WI38 (cell line): Measurements from ENCODE around the gene BMPR1B.

Source experiments
- H3K4me3 ChIP-seq: 2 replicates; pipeline ENCODE4 v1.5.1; 2011; ENCODE audit warnings: low read depth, mild to moderate bottlenecking, control low read depth, low read length
- TF ChIP-seq, protein P1 (sequence below): IDR thresholded peaks from 2 replicates; pipeline ENCODE4 v1.5.1; 2012; ENCODE audit warnings: low read depth, mild to moderate bottlenecking, control low read depth, low read length

Gene BMPR1B

DNA sequence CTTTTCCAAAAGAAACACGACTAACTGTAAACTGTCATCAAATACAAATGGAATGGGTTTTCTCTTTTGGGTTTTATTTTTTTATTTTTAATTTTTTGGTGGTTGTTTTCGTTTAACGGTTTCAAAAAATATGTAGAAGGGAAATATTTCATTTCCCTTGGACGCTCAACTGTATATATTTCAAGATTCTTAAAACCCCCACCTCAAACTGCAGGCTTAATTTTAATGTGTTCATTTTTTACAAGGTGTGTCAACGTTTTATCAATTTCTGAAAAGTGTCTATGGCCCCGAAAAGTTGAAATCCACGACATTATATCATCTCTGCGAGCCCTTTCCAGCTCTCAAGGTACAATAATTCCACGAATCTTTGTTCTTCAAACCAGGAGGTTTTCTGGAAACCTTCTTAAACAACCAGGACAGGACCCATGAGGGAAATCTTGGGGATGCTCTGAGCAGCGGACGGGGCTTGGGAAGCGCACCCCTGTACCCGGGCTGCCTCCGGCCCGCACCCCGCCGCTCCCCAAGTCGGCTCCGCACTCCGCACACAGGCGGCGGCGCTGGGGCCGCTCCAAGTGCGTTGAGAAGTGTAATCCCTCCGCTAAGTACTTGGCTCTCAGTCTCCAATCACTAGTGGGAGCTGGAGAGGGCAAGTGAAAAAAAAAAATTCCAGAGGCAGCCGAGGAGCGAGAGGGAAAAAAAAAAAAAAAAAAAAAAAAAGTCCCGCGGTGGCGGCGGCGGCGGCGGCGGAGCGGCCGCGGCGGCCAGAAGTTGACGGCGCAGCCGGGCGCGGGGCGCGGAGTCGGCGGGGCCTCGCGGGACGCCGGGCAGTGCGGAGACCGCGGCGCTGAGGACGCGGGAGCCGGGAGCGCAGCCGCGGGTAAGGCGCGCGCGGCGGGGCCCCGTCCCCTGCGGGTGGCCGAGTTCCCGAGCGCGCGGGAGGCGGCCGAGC lies at the start of gene BMPR1B:
TSS of gene BMPR1B (plus strand) at position 764 of the 949 bp plus-strand sequence. CDS start 346,470 bp downstream, outside the sequence.
- TF ChIP-seq, protein P1, sequence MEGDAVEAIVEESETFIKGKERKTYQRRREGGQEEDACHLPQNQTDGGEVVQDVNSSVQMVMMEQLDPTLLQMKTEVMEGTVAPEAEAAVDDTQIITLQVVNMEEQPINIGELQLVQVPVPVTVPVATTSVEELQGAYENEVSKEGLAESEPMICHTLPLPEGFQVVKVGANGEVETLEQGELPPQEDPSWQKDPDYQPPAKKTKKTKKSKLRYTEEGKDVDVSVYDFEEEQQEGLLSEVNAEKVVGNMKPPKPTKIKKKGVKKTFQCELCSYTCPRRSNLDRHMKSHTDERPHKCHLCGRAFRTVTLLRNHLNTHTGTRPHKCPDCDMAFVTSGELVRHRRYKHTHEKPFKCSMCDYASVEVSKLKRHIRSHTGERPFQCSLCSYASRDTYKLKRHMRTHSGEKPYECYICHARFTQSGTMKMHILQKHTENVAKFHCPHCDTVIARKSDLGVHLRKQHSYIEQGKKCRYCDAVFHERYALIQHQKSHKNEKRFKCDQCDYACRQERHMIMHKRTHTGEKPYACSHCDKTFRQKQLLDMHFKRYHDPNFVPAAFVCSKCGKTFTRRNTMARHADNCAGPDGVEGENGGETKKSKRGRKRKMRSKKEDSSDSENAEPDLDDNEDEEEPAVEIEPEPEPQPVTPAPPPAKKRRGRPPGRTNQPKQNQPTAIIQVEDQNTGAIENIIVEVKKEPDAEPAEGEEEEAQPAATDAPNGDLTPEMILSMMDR = no peak
- H3K4me3 ChIP-seq = peak within 1 kb of the TSS; percentile 71

DNA sequence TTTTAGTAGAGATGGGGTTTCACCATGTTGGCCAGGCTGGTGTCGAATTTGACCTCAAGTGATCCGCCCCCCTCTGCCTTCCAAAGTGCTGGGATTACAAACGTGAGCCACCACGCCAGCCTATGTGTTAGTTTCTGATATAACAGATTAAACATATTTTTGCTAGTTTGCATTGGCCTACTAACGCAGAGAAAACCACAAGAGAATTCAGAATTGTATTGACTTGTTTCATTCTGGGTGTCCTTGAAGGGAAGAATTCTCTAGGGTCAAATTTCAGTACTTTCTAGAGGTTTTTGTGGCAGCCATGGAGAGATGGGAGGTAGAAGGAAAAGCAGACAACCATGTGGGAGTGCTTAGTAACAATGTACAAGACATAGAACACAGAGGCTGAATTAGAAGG lies 46.1 kb upstream of the BMPR1B start:
- TF ChIP-seq, protein P1 = no peak
- H3K4me3 ChIP-seq = no peak overlapping the region

DNA sequence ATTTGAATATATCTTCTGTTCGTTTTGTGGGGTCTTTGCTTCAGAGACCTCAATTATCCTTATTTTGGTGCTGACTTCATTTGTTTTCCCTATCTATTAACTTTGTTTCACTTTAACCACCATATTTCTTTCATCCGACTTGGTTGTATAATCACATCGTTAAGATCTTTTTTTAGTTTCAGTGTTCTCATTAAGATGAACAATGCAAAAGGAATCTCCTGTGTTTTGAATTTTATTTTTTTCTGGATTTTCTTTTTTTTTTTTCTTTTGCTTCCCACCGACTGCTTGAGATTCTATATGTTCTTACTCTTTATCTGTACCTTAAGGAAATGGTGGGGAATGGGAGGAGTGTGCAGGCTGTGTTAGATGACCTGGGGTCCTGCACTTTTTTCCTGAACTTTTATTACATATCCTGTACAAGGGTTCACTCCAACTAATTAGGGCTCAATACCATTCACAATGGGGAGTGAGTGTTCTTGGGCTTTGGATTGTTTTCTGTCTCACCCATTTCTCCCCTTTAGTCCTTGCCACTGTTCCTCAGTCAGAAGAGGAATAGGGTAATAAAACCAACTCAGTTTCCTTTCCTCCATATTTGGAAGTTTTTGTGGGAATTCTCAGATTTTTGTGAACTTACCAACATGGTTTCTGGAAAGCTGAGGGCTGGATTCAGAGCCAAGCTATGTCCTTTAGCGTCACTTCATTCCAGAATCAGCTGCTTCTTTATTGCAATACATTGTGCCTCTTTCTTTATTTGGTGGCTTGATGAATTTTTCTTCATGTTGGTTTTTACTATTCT lies 43.2 kb upstream of the BMPR1B start:
- peak overlapping the region; percentile 30; the same call in 1 of the 2 replicates for H3K4me3 ChIP-seq

DNA sequence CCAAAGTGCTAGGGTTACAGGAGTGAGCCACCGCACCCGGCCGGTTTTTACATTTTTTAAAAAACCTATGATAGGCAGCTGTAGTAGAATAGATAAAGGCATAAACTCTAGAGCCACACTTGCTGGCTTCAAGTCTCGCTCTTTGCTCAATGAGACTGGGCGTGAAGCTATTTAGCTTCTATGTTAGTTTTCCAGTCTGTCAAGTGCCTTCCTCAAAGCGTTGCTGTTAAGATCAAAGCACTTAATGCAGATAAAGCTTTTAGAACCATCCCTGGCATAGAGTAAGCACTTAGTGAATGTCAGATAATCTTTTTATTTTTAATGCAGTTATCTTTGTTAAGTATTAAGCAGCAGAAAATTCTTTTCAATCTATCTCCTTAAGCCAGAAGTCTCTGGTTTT lies 42.0 kb upstream of the BMPR1B start:
- TF ChIP-seq, protein P1 = no peak

More for the DNA sequence above, 43.2 kb upstream of the BMPR1B start:
- TF ChIP-seq, protein P1 = no peak

DNA sequence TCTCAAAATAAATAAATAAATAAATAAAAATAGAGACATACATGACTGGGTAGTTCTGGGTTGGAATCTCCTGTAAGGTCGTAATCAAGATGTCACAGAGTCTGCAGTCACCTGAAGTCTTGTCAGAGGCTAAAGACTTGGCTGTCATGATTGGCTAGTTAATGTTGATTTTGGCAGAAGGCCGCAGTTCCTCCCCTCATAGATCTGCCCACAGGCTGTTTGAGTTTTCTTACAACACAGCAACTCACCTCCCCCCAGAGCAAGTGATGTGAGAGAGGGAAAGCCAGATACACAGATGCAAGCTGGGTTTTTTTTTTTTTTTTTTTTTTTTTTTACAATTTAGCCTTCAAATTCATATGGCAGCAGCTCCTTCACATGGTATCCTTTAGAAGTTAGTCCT lies 36.4 kb upstream of the BMPR1B start:
- TF ChIP-seq, protein P1 = no peak
- H3K4me3 ChIP-seq = no peak overlapping the region

More for the DNA sequence above, 42.0 kb upstream of the BMPR1B start:
- H3K4me3 ChIP-seq = no peak overlapping the region

DNA sequence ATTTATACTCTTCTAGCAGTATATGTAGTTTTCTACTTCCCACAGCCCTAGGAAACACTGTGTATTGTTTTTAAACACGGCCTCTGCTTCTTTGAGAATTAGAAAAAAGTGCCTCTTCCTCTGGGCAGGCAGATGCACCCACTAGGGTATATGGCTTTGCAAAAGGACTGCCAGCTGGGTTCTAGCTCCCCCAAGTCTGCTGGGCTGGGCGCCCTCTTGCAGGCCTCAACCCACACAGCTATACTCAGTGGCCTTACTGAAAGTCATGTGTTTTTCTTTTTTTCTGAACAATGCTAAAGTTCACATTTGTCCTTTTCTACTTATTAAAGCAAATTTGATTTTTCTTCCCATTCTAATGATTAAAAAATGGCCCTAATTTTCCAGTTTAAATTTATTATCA lies 35.5 kb upstream of the BMPR1B start:
- TF ChIP-seq, protein P1 = no peak
- no peak overlapping the region for H3K4me3 ChIP-seq
